ENCODE data around the gene FAM120A.

Gene FAM120A

DNA sequence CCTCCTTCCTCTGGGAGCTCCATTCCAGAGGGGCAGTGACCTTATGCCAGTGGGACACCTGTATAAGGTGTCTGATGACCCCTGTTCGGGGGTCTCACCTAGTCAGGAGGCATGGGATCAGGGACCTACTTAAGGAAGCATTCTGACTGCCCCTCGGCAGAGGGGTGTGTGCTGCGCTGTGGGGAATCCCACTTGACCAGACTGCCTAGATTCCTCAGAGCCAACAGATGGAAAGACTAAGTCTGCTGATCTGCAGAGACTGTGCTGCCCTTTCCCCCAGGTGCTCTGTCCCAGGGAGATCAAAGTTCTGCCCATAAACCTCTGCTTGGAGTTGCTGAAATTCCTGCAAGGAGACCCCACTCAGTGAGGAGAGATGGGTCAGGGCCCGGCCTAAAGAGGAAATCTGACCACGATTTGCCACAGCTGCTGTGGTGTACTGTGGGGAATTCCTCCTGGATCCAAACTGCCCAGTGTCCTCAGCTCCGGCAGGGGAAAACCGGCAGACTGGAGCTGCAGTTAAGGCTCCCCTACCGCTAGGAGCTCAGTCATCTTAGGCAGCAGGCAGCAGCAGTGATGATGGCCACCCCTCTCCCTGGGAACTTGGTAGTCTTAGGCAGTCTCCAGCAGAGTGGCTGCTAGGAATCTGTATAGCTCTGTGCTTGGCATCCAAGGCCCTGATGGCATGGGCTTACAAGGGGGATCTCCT, 34.8 kb upstream of the FAM120A start:
- TF ChIP-seq, protein P1, sequence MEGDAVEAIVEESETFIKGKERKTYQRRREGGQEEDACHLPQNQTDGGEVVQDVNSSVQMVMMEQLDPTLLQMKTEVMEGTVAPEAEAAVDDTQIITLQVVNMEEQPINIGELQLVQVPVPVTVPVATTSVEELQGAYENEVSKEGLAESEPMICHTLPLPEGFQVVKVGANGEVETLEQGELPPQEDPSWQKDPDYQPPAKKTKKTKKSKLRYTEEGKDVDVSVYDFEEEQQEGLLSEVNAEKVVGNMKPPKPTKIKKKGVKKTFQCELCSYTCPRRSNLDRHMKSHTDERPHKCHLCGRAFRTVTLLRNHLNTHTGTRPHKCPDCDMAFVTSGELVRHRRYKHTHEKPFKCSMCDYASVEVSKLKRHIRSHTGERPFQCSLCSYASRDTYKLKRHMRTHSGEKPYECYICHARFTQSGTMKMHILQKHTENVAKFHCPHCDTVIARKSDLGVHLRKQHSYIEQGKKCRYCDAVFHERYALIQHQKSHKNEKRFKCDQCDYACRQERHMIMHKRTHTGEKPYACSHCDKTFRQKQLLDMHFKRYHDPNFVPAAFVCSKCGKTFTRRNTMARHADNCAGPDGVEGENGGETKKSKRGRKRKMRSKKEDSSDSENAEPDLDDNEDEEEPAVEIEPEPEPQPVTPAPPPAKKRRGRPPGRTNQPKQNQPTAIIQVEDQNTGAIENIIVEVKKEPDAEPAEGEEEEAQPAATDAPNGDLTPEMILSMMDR (IDR thresholded peaks at IDR 0.05; ENCODE audit: unreplicated experiment in 3 of 3) = no peak
- Mint-ChIP-seq H3K27ac (no peak overlapping the region), H3K36me3 (ENCODE audit: low read depth) (peaks cover 4% of the 10 kb centered on the region), H3K27me3 (ENCODE audit: low read depth) (peaks cover 3% of the 10 kb centered on the region), H3K4me1 (no peaks in the 10 kb centered on the region), H3K9me3 (peaks cover 26% of the 10 kb centered on the region), H3K4me3 (no peak overlapping the region)

DNA sequence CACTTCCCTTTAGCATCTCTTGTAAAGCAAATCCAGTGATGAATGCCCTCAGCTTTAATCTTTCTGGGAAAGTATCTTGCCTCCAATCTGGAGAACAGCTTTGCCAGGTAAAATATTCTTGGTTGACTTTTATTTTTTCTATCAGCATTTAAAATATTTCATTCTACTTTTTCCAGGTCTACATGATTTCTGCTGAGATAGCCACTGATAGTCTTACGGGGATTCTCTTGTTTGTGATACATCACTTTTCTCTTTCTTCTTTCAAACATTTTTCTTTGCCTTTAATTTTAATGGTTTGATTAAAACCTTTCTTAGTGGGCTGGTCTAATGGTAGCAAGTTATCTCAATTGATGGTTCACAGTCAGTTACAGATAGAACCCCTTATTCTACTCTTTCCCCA, 33.9 kb upstream of the FAM120A start:
- no peak overlapping the region for H3K27ac Mint-ChIP-seq
- H3K4me1 Mint-ChIP-seq = no peaks in the 10 kb centered on the region
- TF ChIP-seq, protein P1 (IDR thresholded peaks at IDR 0.05; ENCODE audit: unreplicated experiment in 3 of 3) = no peak
- H3K4me3 Mint-ChIP-seq = no peak overlapping the region
- H3K27me3 Mint-ChIP-seq (ENCODE audit: low read depth) = peaks cover 3% of the 10 kb centered on the region
- peaks cover 26% of the 10 kb centered on the region for H3K9me3 Mint-ChIP-seq
- H3K36me3 Mint-ChIP-seq (ENCODE audit: low read depth) = peaks cover 4% of the 10 kb centered on the region

DNA sequence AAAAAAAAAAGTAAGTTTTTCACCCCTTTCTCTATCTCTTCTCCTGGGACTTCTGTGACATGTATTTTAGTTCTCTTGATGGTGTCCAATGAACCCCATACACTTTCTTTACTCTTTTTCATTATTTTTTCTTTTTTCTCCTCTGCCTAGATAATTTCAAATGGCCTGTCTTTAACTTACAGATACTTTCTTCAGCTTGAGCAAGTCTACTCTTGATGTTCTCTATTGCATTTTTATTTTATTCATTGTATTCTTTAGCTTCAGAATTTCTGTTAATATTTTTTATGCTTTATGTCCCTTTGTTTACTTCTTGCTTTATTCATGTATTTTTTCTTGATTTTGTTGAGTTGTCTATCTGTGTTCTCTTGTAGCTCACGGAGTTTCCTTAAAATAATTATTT, 32.5 kb upstream of the FAM120A start:
- no peak overlapping the region for H3K4me3 Mint-ChIP-seq
- H3K4me1 Mint-ChIP-seq = no peaks in the 10 kb centered on the region
- H3K9me3 Mint-ChIP-seq = peaks cover 23% of the 10 kb centered on the region
- H3K27ac Mint-ChIP-seq = no peak overlapping the region
- peaks cover 4% of the 10 kb centered on the region for H3K36me3 Mint-ChIP-seq (ENCODE audit: low read depth)
- peaks cover 3% of the 10 kb centered on the region for H3K27me3 Mint-ChIP-seq (ENCODE audit: low read depth)
- TF ChIP-seq, protein P1 (IDR thresholded peaks at IDR 0.05; ENCODE audit: unreplicated experiment in 3 of 3) = no peak

DNA sequence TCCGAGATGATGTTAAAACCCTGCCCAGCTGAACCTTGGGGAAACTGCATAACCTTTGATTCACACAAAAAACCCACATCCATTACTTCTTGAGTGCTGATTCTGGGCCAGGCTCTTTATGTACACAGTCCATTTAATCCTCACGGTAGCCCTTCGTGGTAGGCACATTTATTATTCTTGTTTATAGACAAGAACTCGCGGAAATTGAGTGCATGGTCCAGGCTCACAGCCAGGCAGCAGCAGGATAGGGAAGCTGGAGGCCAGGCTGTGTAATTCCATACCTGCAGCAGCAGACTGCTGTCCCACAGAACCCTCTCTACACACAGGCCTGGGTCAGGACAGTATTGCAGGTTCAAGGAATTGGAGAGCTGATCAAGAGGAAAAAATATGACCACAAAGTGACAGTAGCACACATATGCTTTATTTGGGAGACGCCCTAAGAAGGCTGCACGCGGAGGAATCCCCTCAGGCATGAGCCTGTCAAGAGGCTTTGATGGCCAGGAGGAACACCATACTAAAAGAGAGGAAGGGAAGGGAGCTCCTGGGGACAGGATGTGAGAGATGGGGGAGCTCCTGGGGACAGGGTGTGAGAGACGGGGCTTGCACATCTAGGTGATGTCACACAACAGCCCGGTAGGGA, 28.4 kb upstream of the FAM120A start:
- no peak overlapping the region for H3K4me3 Mint-ChIP-seq
- H3K27me3 Mint-ChIP-seq (ENCODE audit: low read depth) = peaks cover 3% of the 10 kb centered on the region
- no peak overlapping the region for H3K27ac Mint-ChIP-seq
- TF ChIP-seq, protein P1 (IDR thresholded peaks at IDR 0.05; ENCODE audit: unreplicated experiment in 3 of 3) = no peak
- H3K36me3 Mint-ChIP-seq (ENCODE audit: low read depth) = peaks cover 4% of the 10 kb centered on the region
- peaks cover 27% of the 10 kb centered on the region for H3K9me3 Mint-ChIP-seq
- no peaks in the 10 kb centered on the region for H3K4me1 Mint-ChIP-seq

DNA sequence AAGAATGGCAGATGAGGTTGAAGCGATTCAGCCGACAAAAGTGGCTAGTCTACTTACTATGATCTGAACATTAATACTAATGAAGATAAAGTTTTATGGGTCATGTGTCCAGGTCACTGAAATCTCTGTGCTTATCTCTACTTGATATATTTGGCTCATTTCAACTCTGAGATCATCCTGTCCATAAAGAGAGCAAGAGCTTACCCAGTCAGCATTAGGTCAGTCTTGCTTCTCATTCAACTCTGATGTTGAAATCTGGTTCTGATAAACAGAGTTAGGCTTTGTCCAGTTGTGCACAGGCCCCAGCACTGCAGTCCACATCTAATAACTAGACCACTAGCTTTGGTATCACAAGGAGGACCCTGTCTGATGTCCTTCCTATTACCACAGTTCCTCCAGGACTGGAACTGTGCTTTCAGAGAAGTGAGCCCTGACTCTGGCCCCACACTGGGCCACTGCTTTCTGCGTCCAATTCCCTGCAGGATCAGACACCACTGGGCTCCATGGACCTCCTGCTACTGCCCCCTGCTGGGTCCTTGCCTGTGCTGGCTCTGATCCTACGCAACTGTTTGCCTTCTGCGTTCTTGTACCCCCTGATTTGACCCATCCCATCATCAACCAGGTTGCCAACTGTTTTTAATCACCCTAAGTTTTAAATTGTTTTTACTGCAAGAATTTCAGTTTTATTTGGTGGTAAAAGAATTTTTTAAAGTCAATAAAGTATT, 23.7 kb upstream of the FAM120A start:
- TF ChIP-seq, protein P1 (IDR thresholded peaks at IDR 0.05; ENCODE audit: unreplicated experiment in 3 of 3) = no peak
- H3K9me3 Mint-ChIP-seq = peaks cover 15% of the 10 kb centered on the region
- H3K27ac Mint-ChIP-seq = no peak overlapping the region
- peaks cover 7% of the 10 kb centered on the region for H3K4me1 Mint-ChIP-seq
- no peak overlapping the region for H3K4me3 Mint-ChIP-seq
- no peaks in the 10 kb centered on the region for H3K36me3 Mint-ChIP-seq (ENCODE audit: low read depth)
- no peaks in the 10 kb centered on the region for H3K27me3 Mint-ChIP-seq (ENCODE audit: low read depth)

All from nephron (organoid).